Measurements from ENCODE around the gene TRIO. TPM values are rescaled to one million over a fixed set of nuclear protein-coding genes. Genes with fewer than 3 reads are reported as not detected.
A peak's percentile ranks its signal among the peaks of the same experiment; 100 is the strongest.

TRIO gene
- polyA plus RNA-seq, 3 donors = 83.4 to 102 (median 96.1) TPM

DNA sequence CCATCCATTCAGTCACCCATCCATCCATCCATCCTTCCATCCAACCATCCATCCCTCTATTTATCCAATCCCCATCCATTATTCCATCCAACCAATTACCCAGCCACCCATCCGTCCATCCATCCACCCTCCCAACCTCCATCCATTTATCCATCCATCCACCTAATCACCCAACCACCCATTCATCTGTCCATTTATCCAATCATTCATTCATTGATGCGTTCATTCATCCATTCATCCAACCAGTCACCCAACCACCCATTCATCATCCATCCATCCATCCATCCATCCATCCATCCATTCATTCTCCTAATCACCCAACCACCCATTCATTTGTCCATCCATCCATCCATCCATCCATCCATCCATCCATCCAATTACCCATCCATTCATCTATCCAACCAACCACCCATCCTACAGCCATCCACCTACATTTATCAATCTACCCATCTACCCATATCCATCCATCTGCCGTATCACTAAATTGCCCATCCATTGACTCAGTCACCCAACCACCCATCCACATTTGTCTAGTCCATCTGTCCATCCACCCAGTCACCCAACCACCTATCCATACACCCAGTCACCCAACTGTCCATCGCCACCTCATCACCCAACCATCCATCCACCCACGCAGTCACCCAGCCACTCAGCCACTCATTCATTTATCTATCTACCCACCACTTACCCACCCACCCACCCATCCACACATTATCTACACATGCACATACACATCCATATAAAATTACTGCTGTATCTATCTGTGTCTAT is 165.4 kb downstream of the TRIO start:
- DNase-seq (ENCODE audit: low read depth in 3 of 3, low spot score in 2 of 3) = no peak

DNA sequence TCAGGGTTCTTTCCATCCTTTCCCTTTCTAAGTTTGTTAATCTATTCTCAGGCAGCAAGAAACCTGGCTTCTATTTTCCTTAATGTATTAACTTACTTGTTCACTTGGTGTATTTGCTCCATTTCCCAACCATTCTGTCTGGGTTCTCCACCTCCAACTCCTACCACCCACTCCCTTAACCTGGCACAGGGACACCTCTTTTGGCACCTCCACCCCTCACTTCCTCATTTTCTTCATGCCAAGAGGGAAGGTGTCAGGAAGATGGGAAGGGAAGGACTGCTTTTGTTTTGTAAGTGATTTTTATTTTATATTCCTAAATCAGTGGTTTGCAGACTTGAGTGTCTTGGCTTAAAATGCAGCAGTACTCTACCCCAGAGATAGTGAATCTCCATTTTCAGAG is 166.1 kb downstream of the TRIO start:
- no peak for DNase-seq (ENCODE audit: low read depth in 3 of 3, low spot score in 2 of 3)

DNA sequence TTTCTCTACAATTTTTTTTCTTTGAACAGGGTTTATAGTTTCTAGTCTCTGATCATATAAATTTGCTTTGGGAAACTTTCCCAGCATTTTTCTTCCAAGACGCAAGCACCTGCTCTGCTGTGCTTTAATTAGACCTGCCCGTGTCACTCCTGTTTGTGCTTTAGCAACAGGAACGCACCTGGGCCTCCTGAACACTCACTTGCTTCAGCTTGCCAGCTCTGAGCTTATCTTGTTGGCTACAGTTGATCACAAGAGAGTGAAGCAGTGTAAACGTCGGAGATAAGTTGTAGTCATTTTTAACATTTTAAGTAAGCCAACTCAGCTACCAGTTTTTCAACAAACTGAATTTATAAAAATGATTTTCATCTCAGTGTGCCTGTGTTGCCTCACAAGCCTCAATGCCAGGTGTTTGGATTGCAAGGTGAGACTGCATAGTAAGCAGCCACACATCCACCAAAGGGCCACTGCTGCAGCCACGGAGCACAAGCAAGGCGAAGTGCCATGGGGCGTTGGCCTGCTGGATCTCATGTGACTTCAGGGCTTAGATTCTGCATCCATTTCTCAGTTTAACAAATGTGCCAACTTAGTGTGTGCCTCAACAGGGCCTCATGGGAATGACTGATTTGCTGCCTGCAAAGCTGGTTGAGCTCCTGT is 166.9 kb downstream of the TRIO start:
- DNase-seq (ENCODE audit: low read depth in 3 of 3, low spot score in 2 of 3) = no peak

DNA sequence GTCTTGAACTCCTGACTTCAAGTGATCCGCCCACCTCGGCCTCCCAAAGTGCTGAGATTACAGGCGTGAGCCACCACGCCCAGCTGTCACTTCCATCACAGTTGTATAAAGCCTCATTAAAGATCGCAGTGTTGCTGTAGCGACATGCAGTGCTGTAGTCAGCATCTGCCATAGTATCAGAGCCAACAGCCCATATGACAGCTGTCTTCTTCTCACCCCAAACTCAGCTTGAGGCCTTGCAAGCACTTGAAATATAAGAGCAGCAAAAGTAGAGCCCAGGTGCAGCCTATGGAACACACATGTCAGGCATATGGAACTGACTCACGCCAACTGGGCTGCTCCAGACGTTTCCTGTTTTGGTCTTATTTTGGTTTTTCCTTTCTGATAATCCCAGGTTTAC is 167.8 kb downstream of the TRIO start:
- DNase-seq (ENCODE audit: low read depth in 3 of 3, low spot score in 2 of 3) = no peak

DNA sequence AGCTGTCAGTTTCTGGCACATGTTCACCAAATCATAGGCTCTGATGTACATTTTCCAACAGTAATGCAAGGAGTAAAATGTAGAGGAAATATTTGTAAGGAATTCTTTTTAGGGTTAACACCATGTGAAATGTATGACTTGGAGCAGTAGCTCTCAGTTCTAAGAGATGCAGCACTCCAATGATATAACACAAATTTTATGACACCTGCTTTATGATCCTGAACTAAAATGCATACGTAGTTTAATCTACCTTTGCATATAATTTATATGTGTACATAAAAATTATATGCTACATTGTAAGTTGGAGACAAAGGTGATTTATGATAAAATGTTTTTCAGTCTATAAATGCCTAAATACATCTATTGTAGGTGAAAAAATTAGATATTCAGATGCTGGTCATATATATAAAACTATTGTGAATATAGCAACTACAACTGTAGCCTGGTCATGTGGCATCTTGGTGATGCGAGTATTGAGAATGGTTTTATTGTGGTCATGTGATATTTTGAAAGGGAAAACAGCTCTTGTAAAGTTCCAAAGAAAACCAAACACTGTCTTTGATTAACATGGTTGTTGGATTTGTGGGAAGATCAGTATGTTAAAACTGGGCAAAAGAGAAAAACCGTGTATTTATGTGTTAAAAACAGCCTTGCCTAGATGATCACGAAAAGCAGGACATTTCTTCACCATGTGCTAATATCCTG is 171.0 kb downstream of the TRIO start:
- no peak for DNase-seq (ENCODE audit: low read depth in 3 of 3, low spot score in 2 of 3)

DNA sequence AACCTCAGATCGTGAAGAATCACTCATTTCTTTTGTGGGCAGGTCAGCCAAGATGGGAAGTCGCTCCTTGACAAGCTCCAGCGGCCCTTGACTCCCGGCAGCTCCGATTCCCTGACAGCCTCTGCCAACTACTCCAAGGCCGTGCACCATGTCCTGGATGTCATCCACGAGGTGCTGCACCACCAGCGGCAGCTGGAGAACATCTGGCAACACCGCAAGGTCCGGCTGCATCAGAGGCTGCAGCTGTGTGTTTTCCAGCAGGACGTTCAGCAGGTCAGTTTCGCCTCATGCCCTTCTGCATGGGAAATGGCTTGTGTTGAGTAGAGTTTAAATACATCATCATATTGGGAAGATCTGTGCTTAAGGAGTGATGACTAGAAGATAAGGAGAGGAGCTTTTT is 173.3 kb downstream of the TRIO start:
- DNase-seq (ENCODE audit: low read depth in 3 of 3, low spot score in 2 of 3) = no peak

DNA sequence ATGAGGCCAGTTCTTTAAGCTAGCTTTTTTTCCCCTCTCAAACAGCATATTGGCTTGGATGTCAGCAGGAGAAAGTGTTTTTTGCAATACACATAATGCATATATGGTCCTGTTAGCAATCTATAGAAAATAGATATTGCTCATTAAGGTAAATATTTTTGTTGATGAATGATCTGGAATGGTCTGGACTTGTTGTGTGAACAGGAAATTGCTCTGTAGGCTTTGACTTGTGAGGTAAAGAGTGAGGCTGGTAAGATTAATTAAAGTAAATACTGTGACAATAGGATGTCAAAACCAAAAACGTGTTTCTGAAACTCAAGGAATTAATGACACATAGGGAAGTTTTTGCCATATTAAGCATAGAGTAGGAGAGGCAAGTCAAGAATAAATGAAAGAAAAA is 176.0 kb downstream of the TRIO start:
- no peak for DNase-seq (ENCODE audit: low read depth in 3 of 3, low spot score in 2 of 3)

DNA sequence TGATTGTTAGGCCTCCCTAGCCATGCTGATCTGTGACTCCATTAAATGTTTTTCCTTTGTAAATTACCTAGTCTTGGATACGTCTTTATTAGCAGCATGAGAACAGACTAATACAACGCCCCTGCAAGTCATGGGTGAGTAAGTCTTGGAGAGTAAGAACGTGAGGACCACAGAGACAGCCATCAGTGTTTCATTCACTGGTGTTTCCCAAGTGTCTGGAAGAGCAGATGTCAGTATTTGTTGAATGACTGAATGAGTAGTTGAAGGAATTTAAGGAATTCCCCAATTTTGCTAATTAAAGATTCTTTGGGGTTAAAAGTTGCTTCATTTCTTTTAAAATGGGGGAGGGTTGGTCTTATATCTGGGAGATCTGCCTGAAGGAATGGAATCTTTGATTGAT is 178.8 kb downstream of the TRIO start:
- no peak for DNase-seq (ENCODE audit: low read depth in 3 of 3, low spot score in 2 of 3)

DNA sequence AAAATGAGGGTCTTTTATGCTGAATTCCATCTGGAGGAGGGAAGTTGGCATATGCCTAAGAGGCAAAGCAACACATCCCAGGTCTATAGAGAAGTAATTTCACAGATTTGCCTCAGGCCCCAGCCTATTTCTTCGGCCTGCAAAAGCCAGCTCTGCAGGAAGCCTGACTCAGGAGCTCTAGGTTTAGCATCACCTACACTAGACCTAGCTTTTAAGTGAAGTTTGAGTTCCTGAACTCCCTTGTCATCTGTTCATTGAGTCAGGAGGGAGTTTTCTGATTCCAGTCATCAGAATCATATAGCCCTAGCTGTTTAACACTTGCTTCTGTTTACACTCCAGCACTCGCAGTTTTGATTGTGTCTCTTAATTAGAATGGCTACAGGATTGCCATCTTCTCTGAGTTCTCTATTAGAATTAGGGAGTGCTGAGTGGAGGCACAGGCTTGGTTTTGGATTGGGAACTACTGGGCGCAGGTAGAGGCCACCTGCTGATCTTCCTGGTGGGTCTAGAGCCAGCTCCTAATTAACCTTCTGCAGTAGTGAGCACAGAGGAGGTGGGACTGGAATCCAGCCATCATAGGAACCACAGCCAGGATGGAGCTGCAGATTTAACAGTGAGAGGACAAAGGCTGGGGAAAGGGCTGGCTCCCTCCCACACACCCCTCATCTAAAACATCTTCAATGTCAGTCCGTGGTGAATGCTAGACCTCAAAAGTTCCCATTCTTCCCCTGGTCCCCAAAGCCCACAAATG is 179.5 kb downstream of the TRIO start:
- no peak for DNase-seq (ENCODE audit: low read depth in 3 of 3, low spot score in 2 of 3)

DNA sequence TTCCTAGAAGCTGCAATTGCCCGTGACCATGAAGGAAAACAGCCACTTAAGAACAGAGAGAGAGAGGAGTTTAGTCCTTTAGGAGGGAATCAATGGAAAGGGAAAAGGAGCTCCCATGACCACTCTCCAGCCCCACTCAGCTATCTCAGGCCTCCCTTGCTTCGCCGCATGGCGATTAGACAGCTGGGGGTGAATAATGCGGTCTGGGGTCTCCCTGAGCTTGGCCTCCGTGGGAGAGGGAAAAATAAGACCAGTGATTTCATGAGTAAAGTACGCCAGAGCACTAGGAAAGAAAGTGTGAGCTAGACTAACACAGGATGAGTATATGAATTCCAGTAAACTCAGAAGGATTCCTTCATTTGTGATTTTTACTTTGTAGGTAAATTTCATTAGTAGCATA is 180.3 kb downstream of the TRIO start:
- DNase-seq (ENCODE audit: low read depth in 3 of 3, low spot score in 2 of 3) = no peak

DNA sequence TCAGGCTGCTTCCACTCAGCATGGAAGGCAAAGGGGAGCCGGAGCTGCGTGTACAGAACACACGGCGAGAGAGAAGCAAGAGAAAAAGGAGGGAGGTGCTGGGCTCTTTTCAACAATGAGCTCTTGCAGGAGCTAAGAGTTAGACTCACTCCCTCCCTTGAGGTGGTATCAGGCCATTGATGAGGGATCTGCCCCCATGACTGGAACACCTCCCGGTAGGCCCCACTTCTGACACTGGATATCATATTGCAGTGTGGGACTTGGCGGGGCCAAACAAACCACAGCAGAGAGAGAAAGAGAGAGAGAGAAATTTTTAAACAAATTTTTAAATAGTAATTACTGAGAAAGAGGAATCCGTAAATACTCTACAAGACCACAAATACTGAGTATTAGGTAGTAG is 182.2 kb downstream of the TRIO start:
- no peak for DNase-seq (ENCODE audit: low read depth in 3 of 3, low spot score in 2 of 3)

DNA sequence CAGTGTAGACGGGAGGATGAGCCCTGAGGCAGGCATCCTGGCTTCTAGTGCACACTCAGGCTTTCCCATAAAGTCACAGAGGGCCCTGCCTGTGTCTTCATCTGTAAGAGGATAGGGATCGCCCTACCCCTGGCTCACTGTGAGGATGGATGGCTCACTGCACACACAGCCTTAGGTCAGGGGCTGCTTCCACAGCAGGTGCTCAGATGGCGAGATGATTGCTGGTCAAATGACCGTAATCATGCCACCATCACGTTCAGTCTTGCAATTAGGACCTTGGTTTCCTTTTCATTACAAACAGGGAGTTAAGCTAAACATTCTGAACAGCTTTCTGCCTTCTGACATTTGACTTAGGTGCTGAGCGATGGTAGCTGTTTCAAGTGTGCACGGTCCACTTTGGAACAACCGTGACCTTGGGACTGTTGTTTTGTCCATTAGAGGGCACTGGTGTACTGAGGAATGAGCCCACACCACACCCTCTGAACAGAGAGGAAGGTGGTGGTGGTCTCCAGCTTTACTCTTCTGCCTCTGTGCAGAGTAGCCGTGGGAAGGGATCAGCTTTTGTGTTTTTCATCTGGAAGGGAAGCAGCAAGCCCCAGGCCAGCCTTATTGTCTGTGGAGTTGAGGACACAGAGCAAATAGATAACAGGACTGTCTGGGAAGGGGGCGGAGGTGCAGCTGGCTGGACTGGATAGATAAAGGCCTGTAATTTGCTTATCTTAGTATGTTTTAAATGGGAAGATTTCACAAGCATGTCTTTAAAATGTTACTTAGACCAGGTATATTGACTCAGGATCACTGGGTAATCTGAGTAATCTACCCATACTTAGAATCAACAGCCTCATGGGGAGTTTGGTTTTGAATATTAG is 183.1 kb downstream of the TRIO start:
- DNase-seq (ENCODE audit: low read depth in 3 of 3, low spot score in 2 of 3) = peak in 2 of 3 donors; percentile 19 to 36

DNA sequence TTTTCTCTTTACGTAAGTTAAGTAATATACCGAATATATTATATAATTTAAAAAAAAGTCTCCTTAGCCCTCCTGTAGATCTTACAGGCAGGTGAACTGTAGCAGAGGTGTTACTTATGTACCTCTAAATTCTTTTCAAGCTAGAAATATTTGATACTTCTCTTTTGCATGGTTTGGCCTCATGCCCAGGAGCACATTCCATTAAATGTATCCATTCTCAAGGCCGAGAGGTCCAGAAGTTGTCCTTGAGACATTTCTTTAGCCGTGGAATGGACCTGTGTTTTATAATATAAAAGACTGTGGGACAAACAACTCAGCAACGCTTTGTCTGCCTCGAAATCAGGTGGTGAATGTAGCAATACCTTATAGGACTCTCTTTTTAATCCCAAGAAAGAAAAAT is 184.5 kb downstream of the TRIO start:
- DNase-seq (ENCODE audit: low read depth in 3 of 3, low spot score in 2 of 3) = no peak

DNA sequence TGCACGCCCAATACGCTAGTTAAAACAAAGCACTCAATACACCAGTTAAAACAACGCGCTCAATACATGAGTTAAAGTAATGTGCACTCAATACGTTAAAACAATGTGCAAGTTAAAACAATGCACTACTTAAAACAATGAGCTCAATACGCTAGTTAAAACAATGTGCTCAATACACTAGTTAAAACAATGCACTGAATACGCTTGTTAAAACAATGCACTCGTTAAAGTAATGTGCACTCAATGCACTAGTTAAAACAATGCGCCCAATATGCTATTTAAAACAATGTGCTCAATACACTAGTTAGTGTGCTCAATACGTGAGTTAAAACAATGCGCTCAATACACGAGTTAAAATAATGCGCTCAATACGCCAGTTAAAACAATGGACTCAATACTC is 185.0 kb downstream of the TRIO start:
- DNase-seq (ENCODE audit: low read depth in 3 of 3, low spot score in 2 of 3) = no peak

DNA sequence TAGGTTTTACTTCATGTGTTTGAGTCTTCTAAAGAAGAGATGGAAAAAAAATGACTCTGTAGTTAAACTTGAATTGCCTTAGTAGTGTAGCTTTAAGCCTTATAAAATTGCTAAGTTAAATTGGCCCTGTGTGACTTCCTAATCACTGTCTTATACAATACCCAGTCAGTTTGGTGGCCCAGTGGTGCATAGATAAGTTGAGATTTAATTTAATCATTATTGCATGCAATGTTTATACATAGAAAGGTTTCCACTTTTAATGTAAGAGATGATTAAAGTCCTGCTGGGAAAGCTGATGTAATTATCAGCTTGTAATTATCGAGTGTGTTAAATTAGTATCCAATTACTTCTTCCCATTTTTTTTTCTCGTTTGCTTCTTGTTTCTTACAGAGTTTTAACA is 187.1 kb downstream of the TRIO start:
- DNase-seq (ENCODE audit: low read depth in 3 of 3, low spot score in 2 of 3) = no peak

DNA sequence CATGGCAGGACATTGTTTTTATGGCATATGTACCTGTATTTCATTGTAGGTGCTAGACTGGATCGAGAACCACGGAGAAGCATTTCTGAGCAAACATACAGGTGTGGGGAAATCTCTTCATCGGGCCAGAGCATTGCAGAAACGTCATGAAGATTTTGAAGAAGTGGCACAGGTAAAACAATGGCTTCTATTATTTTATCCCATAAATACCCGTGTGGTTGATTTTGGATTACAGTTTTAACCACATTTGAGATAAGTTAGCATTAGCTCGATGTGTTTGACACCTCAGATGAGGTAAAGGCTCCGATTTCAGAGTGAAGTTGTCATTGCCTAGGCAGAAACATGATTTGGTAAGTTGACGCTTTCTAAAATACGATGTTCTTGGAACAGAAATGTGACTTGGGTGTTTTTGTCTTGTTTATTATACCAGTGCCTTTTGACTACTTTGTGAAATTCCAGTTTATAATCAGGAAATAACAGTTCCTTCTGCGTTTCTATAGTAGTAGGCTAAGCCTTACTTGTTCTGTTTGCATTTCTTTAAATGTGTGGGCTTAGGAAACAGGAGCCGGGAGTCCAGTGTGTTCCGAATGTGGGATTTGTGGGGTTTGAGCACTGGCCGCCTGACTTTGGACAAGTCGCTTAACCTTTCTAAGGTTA is 187.7 kb downstream of the TRIO start:
- DNase-seq (ENCODE audit: low read depth in 3 of 3, low spot score in 2 of 3) = no peak

DNA sequence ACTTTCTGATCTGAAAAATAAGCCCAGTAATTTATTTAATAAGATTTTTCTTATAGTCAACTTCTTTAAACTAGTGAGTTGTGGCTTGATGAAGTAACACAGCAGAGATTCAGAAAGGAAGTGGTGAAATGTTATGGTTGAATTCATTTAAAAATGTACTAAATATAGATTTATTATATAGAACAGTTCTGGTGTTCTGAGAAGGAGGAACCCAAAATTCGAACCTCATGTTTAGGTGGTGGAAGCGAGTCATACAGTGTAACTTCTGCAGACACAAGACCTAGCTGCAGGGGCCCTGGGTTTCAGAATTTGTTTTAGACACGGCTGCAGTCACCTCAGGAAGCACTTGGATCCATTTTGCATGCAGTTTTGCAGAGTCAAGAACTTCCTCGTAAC is 188.2 kb downstream of the TRIO start:
- no peak for DNase-seq (ENCODE audit: low read depth in 3 of 3, low spot score in 2 of 3)

DNA sequence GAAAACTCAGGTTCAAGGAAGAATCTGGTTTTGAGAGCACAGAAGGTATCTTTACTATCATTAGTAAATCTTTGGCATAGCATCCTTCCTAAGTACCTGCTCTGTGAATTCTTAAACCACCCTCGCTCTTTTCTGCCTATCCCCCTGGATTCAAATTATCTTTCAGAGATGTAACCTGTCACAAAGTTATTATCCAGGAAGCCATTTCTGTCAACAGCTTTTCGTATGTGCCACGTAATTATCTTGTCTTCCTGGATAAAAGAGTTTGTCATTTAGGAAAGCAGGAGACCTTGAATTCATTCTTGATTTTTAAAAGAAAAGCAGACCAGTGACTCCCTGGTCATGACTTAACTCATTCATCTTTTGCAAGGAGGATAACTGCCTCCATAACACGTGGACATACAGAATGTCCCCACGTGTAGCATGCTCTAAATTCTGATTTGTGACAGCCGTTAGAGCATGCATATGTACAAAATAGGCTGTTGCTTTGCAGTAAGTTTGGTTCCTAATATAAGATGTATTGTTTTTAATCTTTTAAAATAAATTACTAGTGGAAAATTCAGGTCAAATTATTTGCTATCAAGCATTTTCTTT is 189.0 kb downstream of the TRIO start:
- DNase-seq (ENCODE audit: low read depth in 3 of 3, low spot score in 2 of 3) = no peak

DNA sequence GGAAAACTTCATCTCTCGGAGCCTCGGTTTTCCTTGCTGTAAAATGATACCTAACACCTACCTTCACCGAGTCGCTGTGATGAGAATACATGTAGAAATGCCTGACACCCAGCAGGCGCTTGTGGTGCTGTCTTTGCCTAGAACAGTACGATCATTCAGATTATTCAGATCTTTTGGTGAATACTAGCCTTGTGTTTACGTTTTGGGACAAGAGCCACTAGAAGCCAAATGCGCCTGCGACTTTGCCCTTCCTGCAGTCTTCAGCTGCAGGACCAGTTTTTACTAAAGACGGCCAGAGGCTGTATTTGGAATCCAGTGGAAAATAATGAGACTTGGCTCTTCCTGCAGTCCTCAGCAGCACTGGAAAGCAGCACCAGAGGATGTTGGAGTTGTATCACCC is 189.6 kb downstream of the TRIO start:
- no peak for DNase-seq (ENCODE audit: low read depth in 3 of 3, low spot score in 2 of 3)
